Anterior cingulate cortex (tissue), 58 donors: ENCODE data around the gene SLC25A21.
A peak's percentile ranks its signal among the peaks of the same experiment; 100 is the strongest.

Experiments used
- DNase-seq, 58 donors: peaks; one replicate each; lab custom pipeline; 2025; lab: John Stamatoyannopoulos, UW

SLC25A21 gene

DNA sequence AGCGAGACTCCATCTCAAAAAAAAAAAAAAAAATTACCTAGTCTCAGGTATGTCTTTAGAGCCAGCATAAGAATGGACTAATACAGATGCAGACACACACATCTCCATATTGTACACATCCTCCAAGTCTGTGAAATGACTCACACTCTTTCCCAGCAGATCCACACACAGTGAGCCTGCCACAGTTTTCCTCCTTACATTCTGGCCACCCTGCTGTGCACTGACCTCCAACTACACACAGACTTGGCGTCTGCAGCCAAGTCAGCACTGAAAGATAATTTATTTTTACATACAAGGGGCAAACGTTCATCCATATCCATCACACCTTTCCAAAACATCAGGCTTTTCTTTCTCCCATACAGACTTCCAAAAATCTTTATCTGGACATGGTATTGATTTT, 115.9 kb downstream of the SLC25A21 start:
- DNase-seq = no peak

DNA sequence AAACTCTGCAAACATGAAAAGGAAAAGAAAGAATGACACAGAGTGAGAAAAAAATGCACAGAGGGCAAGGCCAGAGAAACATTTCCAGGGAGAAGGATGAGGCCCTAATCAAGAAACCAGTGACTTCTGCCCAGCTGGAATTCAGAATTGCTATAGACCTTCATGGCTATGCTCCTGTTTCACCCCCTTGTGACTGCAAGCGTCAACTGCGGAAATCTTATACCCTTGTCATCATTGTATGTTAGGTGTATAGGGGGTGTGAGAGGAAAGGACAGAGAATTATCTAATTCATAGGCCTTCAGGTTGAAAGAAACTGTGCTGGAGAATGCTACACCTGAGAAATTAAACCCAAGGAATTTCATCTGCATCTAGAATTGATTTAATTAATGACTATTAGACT, 117.5 kb downstream of the SLC25A21 start:
- DNase-seq = no peak

DNA sequence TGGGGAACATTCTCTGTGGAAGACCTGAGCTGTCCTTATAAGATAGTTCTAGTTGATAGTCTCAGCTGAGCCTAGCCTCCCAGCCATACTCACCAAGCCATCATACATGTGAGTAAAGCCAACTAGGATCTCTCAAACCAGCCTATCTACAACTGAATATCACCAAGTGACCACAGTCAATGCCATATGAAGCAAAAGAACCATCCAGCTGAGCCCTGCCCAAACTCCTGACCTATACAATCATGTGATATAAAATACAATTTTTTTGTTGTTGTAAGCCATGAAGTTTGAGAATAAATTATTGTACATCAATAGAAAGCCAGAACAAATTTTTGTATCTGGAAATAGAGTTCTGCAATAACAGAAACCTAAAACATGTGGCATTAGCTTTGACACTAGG, 118.3 kb downstream of the SLC25A21 start:
- no peak for DNase-seq

- DNase-seq = no peak
These were observed 120.7 kb downstream of the SLC25A21 start for GRCh38 chr14:37051680-37052079.

DNA sequence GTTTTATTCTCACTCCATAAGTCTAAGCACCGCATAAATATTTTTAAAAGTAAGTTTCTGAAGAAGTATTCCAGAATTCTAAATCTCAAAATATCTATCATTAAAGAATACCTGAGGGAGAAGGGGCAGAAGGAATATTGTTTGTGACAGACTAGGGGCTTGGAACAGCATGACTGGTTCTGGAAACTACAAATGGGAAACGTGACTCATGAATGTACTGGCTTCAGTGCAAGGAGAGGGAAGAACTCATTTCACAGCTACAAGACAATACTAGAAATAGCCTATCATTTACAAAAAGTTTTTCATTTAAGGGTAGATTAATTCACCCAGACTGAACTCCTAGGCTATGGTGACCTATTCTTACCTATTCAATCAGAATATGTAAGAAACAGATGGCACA, 121.3 kb downstream of the SLC25A21 start:
- DNase-seq = no peak

GRCh38 chr14:37048666-37049071, 123.7 kb downstream of the SLC25A21 start:
- no peak for DNase-seq

DNA sequence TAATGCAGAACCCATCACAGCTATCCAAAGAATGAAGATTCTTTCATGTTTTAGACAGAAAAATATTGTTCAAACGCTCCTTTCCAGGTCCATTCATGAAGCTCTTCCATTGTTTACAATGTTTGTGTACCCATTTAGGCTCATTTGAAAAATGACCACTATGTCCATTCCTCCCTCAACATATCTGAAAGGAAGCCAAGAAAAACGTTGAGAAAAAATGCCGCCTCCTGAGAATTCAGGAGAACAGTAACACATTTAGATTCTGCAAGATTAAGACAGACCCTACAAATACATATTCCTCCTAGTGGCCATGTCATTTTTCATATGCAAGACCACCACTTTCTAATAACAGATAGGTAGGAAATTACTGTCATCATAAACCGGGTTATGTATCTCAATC, 124.4 kb downstream of the SLC25A21 start:
- DNase-seq = no peak

DNA sequence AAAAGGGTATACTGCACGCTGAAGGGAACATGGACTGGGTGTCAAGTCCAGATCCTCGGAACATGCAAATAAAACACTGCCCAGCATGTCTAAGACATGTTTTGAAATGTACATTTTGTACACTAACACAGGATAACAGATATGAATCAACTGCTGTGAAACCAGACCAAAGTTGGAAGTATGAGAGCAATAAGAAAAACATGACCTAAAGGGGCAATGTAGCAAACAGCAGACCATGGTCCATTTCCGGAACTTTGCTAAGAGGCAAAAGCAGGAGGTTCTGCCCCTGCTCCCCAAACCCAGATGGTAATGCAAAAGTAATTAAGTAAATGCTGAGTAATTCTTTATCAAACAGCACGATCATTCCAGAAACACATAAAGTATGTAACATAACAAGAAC, 125.2 kb downstream of the SLC25A21 start:
- DNase-seq = no peak

DNA sequence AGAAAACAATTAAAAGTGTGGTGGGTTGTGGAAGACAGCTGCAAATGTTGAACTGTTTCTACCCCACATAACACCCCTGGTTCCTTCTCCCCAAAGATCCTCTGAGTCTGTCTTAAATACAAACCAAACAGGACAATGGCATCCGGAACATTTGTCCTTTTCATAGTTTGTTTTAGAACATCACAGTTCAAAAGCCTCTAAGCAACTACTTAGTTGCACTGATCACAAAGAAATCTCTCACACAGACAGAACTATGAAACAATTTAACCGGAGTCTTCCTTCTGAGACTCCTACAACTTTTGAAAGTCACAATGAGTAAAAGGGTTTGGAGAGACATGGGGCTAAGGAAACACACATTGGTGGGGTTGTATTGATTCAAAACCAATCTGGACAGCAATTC, 125.6 kb downstream of the SLC25A21 start:
- no peak for DNase-seq

GRCh38 chr14:37045340-37046061, 126.9 kb downstream of the SLC25A21 start:
- DNase-seq = no peak

DNA sequence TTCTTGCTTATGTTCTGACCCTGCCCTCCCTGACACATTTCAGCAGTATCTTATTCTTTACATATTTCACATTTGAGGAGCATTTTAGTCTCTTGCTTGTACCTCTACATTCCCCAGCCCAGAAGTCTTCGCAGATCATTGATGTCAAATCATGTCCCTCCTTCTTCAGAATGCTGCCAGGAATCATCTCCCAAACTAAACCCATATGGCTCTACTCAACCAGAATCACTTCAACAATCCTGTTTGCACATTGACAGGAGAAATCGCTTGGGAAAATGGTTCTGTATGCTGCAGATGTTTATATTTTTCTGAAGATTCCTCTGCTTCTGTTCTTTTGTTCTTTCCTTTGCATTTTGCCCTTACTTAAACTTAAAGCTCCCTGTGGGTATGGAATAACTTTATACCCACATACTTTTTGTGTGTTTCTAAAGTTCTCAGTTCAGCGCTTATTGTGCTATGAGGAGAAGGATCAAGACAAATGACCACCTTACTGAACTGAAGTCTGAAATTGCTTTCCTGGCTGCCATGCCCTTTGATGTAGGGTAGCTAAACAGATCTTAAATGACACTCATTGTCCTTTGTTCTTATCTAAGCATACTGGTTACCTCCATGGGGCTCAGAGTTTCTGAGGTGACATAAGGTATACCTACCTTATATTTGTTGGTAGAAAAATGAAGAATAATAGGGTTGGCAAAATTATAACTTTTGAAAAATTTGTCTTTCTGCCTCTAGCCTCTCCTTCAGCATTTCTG, 134.6 kb downstream of the SLC25A21 start:
- DNase-seq = no peak

GRCh38 chr14:37036669-37037341, 135.6 kb downstream of the SLC25A21 start:
- DNase-seq = no peak

DNA sequence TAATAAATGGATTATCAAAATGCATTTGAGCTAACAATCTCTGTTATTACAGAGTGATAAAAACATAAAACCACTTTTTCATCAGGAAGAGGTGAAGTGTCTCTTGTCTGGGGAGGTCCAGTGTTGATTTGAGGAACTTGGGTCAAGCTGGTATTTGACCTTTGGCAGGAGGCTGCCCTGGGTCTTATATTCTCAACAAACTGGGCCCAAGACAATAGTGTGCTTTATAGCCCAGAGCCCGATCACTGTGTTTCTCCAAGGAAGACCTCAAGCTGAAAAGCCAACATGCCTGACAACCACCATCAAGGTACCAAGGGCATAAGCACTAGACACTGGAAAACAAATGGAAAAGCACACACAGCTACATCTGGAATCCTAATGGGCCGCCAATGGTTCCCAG, 137.0 kb downstream of the SLC25A21 start:
- DNase-seq = no peak

DNA sequence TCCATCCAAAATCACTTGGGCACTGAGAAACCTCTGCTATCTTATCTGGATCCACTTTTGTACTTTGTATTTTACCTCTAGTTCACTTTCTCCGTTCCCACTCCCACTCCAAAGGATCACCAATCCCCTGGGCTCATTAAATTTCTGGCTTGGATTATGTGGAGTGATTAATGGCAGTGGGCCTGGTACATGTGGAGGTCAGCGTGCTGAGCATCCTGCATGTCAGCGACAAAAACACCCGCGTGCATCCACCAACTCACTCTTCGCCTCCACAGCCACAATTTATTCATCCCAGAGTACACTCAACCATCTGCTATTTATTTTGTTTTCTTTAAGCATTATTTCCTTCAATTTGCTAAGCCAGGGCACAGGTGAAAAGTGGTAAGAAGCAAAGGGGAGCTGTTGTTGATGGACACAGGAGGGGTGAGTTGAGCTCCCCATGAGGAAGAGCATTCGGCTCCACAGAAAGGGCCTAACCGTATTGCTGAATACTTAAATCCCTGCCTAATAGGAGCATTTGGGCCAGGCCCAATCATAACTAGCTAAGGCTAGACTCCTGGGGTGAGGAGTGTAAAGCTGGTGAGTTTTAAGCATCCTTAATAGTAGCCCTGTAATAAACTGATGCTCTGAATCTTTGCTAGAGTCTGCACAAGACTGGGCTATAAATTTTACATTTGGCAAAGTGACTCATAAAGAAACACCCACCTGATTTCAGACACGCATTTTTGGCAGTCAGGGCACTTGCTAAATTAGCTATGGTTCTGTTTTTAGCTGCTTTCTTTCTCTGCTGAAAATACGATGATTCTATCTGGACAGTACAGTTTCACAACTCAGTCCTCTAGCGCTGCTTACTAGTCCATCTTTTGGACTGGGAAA, 137.8 kb downstream of the SLC25A21 start:
- peak in 5 of 58 donors; percentile 1 to 43 (median 5) for DNase-seq

DNA sequence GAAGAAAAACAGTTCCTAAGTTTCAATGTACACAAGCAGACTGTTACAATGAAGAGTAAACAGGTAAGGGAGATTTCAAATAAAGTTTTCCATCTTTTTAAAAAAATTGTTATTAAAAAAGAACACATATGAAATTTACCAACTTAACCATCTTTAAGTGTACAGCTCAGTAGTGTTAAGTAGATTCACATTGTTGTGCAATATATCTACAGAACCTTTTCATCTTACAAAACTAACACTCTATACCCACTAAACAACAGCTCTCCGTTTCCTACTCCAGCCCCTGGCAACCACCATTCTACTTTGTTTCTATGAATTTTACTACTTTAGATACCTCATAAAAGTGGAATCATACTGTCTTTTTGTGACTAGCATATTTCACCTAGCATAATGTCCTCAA, 139.5 kb downstream of the SLC25A21 start:
- no peak for DNase-seq

DNA sequence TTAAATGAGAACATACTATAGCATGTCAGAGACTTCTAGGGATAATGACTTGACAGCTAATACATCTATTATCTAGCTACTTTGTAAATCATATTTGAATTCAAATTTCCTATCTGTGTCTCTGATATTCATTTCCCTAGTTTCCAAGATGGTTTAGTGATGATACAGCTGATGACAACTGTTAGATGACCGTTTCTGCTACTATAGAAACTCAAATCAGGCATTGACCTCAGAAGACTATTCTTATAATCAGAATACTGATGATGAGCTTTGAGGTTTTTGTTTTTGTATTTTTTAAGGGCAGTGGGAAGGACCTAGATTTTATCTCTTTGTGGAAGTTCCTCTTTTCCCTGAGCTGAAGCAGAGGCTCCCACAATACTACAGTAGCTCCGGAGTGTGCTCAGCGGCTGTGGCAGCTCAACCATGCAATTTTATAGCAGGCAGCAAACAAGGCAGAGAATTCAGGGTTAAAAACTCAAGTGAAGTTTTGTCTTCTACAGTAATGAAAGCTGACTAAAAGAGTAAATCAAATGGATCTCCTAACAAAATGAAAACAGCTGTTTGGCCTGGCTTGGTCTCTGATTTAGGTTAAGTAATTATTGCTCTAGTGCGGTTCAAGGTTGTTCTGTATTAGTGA, 145.1 kb downstream of the SLC25A21 start:
- no peak for DNase-seq

GRCh38 chr14:37023875-37024565, 148.4 kb downstream of the SLC25A21 start:
- DNase-seq = no peak

GRCh38 chr14:37021390-37021789, 151.0 kb downstream of the SLC25A21 start:
- DNase-seq = no peak

GRCh38 chr14:37019488-37019887, 152.9 kb downstream of the SLC25A21 start:
- no peak for DNase-seq
